Skeletal muscle tissue (tissue), 1 donor: ENCODE results near the gene ZNF354C. TPM values are rescaled to one million over a fixed set of nuclear protein-coding genes. Genes with fewer than 3 reads are reported as not detected.

Experiments
- total RNA-seq: library from RNA; depleted of rRNA; stranded (reverse); fragments of >200 nt; gene quantifications from one replicate; pipeline ENCODE4 v1.2.3, GENCODE V29; 2014

The ZNF354C gene
- total RNA-seq, 1 donor from 2014 or later, result 11.0 TPM

Other genes starting within 250 kb of the ZNF354C start
- gene ZNF354B, start 200.4 kb upstream of the ZNF354C start, total RNA-seq, result 8.4 TPM
- 1.6 TPM for gene ZFP2, start 164.5 kb upstream of the ZNF354C start, total RNA-seq
- 4.2 TPM for gene ZNF454, start 119.2 kb upstream of the ZNF354C start, total RNA-seq
- not detected for gene GRM6, start 65.1 kb upstream of the ZNF354C start, total RNA-seq
- gene ZNF879, start 36.6 kb upstream of the ZNF354C start, total RNA-seq, result 4.7 TPM